HFFc6 (cell line): Measurements from ENCODE around the gene TAGAP. TPM values are rescaled to one million over a fixed set of nuclear protein-coding genes. Genes with fewer than 3 reads are reported as not detected.
"Not testable (repeated sequence)": the region's sequence is repeated elsewhere in the genome, so short reads cannot be mapped to it uniquely, and the experiment has no call there.

Source experiments
- DNase-seq: peaks from one replicate; pipeline ENCODE4 v3.0.0-alpha.2; 2018
- H3K27ac Mint-ChIP-seq: 2 replicates; pipeline ENCODE4 v1.8.0; 2020; ENCODE audit warnings: mild to moderate bottlenecking, mixed read lengths
- H3K27me3 Mint-ChIP-seq: 2 replicates; pipeline ENCODE4 v1.8.0; 2021; ENCODE audit warnings: mild to moderate bottlenecking, moderate library complexity, mixed read lengths; ENCODE audit not compliant: insufficient read depth
- H3K36me3 Mint-ChIP-seq: 2 replicates; pipeline ENCODE4 v1.8.0; 2021; ENCODE audit warnings: low read depth, mixed read lengths
- H3K4me1 Mint-ChIP-seq: 2 replicates; pipeline ENCODE4 v1.8.0; 2020; ENCODE audit warnings: low read depth, mixed read lengths
- H3K4me3 Mint-ChIP-seq: 2 replicates; pipeline ENCODE4 v1.8.0; 2020; ENCODE audit warnings: mild to moderate bottlenecking, moderate library complexity, mixed read lengths
- H3K9me3 Mint-ChIP-seq: 2 replicates; pipeline ENCODE4 v1.8.0; 2020; ENCODE audit warnings: mild to moderate bottlenecking, mixed read lengths
- total RNA-seq, 6 experiments: library from RNA; stranded (reverse); fragmentation: NEBNext Ultra II Directional; extraction: Animal tissue kit (Norgen Biotek cat#: 25700); gene quantifications; 2 replicates in 1 of 6; 3 replicates in 5 of 6; pipeline ENCODE4 v1.2.3, GENCODE V29; 2021
- TF ChIP-seq, protein P1 (sequence below): fragments of 200-600 bp; sonication (generic); IDR thresholded peaks from 2 replicates; pipeline ENCODE4 v1.5.0; 2021; ENCODE audit warnings: antibody characterized with exemption, mild to moderate bottlenecking

TAGAP gene
- total RNA-seq, 6 experiments from 2014 or later: not detected

DNA sequence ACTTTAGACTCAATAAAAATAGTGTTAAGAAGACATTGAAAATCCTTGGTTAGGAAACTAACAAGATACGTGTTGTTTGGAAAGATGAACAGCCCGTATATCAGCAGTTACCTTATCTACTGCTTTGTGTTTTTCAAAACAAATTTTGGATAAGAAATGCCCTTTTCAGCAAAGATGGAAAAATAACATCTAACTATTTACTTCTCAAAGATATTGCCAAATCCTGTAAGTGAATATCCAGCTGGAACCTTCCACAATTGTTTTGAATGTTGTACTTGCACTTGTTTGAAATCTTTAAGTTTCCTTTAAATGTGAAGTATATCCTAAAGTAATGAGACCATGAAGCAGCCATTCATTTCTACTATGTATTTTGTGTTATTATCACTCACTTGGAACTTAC is 14.6 kb downstream of the TAGAP start:
- TF ChIP-seq, protein P1, sequence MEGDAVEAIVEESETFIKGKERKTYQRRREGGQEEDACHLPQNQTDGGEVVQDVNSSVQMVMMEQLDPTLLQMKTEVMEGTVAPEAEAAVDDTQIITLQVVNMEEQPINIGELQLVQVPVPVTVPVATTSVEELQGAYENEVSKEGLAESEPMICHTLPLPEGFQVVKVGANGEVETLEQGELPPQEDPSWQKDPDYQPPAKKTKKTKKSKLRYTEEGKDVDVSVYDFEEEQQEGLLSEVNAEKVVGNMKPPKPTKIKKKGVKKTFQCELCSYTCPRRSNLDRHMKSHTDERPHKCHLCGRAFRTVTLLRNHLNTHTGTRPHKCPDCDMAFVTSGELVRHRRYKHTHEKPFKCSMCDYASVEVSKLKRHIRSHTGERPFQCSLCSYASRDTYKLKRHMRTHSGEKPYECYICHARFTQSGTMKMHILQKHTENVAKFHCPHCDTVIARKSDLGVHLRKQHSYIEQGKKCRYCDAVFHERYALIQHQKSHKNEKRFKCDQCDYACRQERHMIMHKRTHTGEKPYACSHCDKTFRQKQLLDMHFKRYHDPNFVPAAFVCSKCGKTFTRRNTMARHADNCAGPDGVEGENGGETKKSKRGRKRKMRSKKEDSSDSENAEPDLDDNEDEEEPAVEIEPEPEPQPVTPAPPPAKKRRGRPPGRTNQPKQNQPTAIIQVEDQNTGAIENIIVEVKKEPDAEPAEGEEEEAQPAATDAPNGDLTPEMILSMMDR: no peak
- Mint-ChIP-seq H3K27ac (no peak overlapping the region), H3K9me3 (peaks cover 6% of the 10 kb centered on the region), H3K36me3 (peaks cover 7% of the 10 kb centered on the region), H3K4me1 (no peaks in the 10 kb centered on the region), H3K4me3 (no peak overlapping the region), H3K27me3 (peaks cover 13% of the 10 kb centered on the region)
- no peak for DNase-seq

DNA sequence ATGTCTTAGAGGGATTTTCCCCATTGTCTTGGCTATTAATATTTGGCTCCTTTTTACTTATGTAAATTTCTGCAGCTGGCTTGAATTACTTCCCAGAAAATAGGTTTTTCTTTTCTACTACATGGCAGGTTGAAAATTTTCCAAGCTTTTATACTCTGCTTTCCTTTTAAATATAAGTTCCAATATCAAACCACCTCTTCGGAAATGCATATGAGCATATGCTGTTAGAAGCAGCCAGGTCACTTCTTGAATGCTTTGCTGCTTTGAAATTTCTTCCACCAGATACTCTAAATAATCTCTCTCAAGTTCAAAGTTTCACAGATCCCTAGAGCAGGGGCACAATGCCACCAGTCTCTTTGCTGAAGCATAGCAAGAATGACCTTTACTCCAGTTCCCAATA is 19.6 kb downstream of the TAGAP start:
- not testable (repeated sequence) for H3K4me1 Mint-ChIP-seq, H3K27ac Mint-ChIP-seq
- peaks cover 14% of the 10 kb centered on the region for H3K36me3 Mint-ChIP-seq

DNA sequence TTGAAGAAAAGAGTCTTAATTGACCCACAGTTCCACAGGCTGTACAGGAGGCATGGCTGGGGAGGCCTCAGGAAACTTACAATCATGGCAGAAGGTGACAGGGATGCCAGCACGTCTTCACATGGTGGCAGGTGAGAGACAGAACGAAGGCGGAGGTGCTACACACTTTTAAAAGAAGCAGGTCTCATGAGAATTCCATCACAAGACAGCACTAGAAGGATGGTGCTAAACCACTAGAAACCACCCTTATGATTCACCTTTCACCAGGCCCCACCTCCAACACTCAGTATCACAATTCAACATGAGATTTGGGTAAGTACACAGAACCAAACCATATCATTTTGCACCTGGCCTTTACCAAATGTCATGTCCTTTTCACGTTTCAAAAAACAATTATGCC is 20.9 kb downstream of the TAGAP start:
- Mint-ChIP-seq H3K27ac (no peak overlapping the region), H3K36me3 (peaks cover 14% of the 10 kb centered on the region)

More for the DNA sequence above, 19.6 kb downstream of the TAGAP start:
- H3K9me3 Mint-ChIP-seq: peaks cover 16% of the 10 kb centered on the region
- DNase-seq, H3K4me3 Mint-ChIP-seq: not testable (repeated sequence)
- H3K27me3 Mint-ChIP-seq: peaks cover 16% of the 10 kb centered on the region

DNA sequence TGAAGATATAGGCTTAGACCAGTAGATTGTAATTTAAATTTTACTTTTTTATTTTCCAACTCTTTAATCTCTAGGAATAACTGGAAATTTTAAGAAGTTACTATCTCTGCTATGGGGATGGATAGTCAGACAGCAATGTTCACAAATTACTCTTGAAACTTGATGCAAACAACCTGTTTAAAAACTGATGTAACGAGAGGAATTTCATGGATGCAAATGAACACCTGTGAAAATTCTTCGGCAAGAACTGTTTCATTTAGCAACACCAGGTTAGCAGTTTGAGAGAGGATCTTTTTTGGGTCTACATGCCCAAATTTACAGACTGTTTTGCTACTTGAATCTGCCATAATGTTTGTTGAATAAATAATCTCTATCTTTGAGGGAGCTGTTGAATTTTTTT is 24.8 kb downstream of the TAGAP start:
- Mint-ChIP-seq H3K9me3 (peaks cover 9% of the 10 kb centered on the region), H3K27me3 (peaks cover 18% of the 10 kb centered on the region), H3K4me3 (no peak overlapping the region), H3K27ac (no peak overlapping the region), H3K36me3 (0 out of 2 replicates have a peak, but pooled peaks cover 6% of the 10 kb centered on the region), H3K4me1 (no peaks in the 10 kb centered on the region)
- DNase-seq: no peak
- TF ChIP-seq, protein P1: no peak

More for the DNA sequence above, 20.9 kb downstream of the TAGAP start:
- no peaks in the 10 kb centered on the region for H3K4me1 Mint-ChIP-seq
- TF ChIP-seq, protein P1: no peak
- no peak overlapping the region for H3K4me3 Mint-ChIP-seq
- DNase-seq: no peak
- peaks cover 16% of the 10 kb centered on the region for H3K9me3 Mint-ChIP-seq
- H3K27me3 Mint-ChIP-seq: peaks cover 16% of the 10 kb centered on the region

DNA sequence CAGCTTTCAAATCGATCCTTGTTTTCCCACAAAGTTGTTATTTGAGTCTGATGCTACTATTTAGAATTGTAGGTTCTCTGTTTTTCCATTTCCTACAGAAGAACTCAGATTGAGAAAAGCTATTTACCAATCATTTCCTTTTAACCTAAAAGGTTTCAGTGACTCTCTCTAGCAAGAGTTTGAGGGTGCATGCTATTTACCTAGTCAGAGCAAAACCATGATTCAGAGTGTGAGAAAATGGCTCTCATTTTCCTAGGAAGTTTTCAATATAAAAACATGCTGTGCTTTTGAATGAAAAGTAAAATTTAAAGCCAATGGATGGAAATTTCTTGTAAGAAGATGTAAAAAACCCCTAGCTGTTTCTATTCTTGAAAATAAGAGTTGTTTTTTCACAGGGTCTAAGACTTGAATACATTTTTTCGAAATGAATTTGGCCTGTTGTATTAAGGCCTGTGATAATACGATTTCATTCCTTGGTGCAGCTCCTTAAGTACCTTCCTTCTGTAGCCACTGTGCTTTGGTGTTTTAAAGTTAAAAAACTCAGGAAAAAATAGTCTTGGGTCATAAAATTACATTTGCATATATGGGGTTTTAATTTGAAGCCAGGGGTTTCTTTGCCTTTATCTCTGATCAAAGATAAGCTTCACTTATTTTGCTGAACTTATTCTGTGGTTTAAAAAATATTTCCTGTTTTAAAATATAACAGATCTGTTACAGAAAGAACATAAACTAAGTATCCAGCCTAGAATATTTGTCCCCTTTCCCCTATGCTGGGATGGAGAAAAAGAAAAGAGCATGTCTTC is 26.8 kb downstream of the TAGAP start:
- Mint-ChIP-seq H3K9me3 (no peaks in the 10 kb centered on the region), H3K36me3 (no peaks in the 10 kb centered on the region), H3K27me3 (peaks cover 14% of the 10 kb centered on the region), H3K4me1 (no peaks in the 10 kb centered on the region), H3K4me3 (no peak overlapping the region), H3K27ac (no peak overlapping the region)
- DNase-seq: no peak
- TF ChIP-seq, protein P1: no peak

DNA sequence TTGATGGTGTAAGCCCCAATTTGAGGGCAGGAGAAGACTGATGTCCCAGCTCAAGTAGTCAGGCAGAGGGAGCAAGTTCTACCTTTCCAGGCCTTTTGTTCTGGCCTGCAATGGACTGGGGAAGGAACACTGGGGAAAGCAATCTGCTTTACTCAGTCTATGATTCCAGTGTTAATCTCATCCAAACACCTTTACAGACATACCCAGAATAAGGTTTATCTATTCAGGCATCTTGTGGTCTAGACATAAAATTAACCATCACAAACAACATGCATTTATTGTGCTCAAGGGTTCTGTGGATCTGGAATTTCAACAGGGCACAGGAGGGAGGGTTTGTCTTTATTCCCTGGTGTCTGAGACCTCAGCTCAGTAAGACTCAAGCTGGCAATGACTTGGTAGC is 30.4 kb downstream of the TAGAP start:
- no peaks in the 10 kb centered on the region for H3K9me3 Mint-ChIP-seq
- TF ChIP-seq, protein P1: no peak
- H3K27ac Mint-ChIP-seq: no peak overlapping the region
- peaks cover 2% of the 10 kb centered on the region for H3K27me3 Mint-ChIP-seq
- H3K36me3 Mint-ChIP-seq: no peaks in the 10 kb centered on the region
- no peak overlapping the region for H3K4me3 Mint-ChIP-seq
- no peak for DNase-seq
- H3K4me1 Mint-ChIP-seq: peaks cover 7% of the 10 kb centered on the region
